ENCODE data around the gene DGKI.

Gene DGKI

DNA sequence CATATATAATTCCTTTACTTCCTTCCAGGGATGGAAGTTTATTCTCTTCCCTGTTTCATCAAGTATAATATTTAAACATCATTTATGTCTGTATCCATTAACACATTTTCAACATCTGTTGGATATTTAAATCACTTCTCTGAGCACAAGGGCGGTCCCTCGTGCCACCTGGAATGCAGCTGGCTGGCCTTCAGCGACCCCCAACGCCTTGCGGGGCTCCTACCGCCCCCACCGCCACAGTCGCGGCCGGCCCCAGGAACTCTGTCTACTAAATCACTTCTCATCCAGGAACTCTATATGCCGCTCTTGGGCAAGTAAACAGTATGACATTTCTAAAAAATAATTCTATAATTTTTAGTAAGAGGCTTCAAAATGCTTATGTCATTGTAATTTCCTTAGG, 282.1 kb downstream of the DGKI start:
- H4K20me1 ChIP-seq (ENCODE audit: insufficient read depth), result no peaks in the 10 kb centered on the region
- H3K4me3 ChIP-seq (IDR thresholded peaks at IDR 0.05; ENCODE audit: insufficient read depth, low read depth, low read length), result no peak overlapping the region
- H3K27ac ChIP-seq, result no peak overlapping the region
- TF ChIP-seq, protein P1, sequence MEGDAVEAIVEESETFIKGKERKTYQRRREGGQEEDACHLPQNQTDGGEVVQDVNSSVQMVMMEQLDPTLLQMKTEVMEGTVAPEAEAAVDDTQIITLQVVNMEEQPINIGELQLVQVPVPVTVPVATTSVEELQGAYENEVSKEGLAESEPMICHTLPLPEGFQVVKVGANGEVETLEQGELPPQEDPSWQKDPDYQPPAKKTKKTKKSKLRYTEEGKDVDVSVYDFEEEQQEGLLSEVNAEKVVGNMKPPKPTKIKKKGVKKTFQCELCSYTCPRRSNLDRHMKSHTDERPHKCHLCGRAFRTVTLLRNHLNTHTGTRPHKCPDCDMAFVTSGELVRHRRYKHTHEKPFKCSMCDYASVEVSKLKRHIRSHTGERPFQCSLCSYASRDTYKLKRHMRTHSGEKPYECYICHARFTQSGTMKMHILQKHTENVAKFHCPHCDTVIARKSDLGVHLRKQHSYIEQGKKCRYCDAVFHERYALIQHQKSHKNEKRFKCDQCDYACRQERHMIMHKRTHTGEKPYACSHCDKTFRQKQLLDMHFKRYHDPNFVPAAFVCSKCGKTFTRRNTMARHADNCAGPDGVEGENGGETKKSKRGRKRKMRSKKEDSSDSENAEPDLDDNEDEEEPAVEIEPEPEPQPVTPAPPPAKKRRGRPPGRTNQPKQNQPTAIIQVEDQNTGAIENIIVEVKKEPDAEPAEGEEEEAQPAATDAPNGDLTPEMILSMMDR (conservative IDR thresholded peaks at IDR 0.05; ENCODE audit: low read depth, low read length), result no peak
- no peak overlapping the region for H3K9ac ChIP-seq
- H3K4me2 ChIP-seq, result no peak overlapping the region
- no peaks in the 10 kb centered on the region for H3K27me3 ChIP-seq (ENCODE audit: insufficient read depth, low read depth)
- no peak overlapping the region for H2AFZ ChIP-seq (ENCODE audit: low read depth)
- H3K36me3 ChIP-seq (ENCODE audit: insufficient read depth), result no peaks in the 10 kb centered on the region
- no peaks in the 10 kb centered on the region for H3K4me1 ChIP-seq (ENCODE audit: low read depth, poor library complexity, severe bottlenecking)
- H3K79me2 ChIP-seq (ENCODE audit: insufficient read depth, low read depth), result no peaks in the 10 kb centered on the region

- Histone ChIP-seq H3K27me3 (ENCODE audit: insufficient read depth, low read depth) (no peaks in the 10 kb centered on the region), H3K4me1 (ENCODE audit: low read depth, poor library complexity, severe bottlenecking) (no peaks in the 10 kb centered on the region), H3K27ac (no peak overlapping the region), H3K36me3 (ENCODE audit: insufficient read depth) (no peaks in the 10 kb centered on the region), H3K79me2 (ENCODE audit: insufficient read depth, low read depth) (no peaks in the 10 kb centered on the region), H3K4me2 (no peak overlapping the region), H3K4me3 (IDR thresholded peaks at IDR 0.05; ENCODE audit: insufficient read depth, low read depth, low read length) (no peak overlapping the region), H4K20me1 (ENCODE audit: insufficient read depth) (no peaks in the 10 kb centered on the region), H2AFZ (ENCODE audit: low read depth) (no peak overlapping the region), H3K9ac (no peak overlapping the region)
- TF ChIP-seq, protein P1 (conservative IDR thresholded peaks at IDR 0.05; ENCODE audit: low read depth, low read length), result no peak
These were observed 282.8 kb downstream of the DGKI start for GRCh38 chr7:137563981-137564380.

GRCh38 chr7:137547485-137547884, 299.3 kb downstream of the DGKI start:
- Histone ChIP-seq H3K36me3 (ENCODE audit: insufficient read depth) (no peaks in the 10 kb centered on the region), H3K27me3 (ENCODE audit: insufficient read depth, low read depth) (no peaks in the 10 kb centered on the region), H2AFZ (ENCODE audit: low read depth) (no peak overlapping the region), H3K4me2 (no peak overlapping the region), H3K27ac (no peak overlapping the region), H3K4me1 (ENCODE audit: low read depth, poor library complexity, severe bottlenecking) (no peaks in the 10 kb centered on the region), H3K9ac (no peak overlapping the region), H4K20me1 (ENCODE audit: insufficient read depth) (no peaks in the 10 kb centered on the region), H3K79me2 (ENCODE audit: insufficient read depth, low read depth) (no peaks in the 10 kb centered on the region), H3K4me3 (IDR thresholded peaks at IDR 0.05; ENCODE audit: insufficient read depth, low read depth, low read length) (no peak overlapping the region)
- TF ChIP-seq, protein P1 (conservative IDR thresholded peaks at IDR 0.05; ENCODE audit: low read depth, low read length), result no peak

GRCh38 chr7:137546671-137547070, 300.1 kb downstream of the DGKI start:
- Histone ChIP-seq H3K4me3 (IDR thresholded peaks at IDR 0.05; ENCODE audit: insufficient read depth, low read depth, low read length) (no peak overlapping the region), H4K20me1 (ENCODE audit: insufficient read depth) (no peaks in the 10 kb centered on the region), H3K27ac (no peak overlapping the region), H3K9ac (no peak overlapping the region), H3K4me2 (no peak overlapping the region), H3K4me1 (ENCODE audit: low read depth, poor library complexity, severe bottlenecking) (no peaks in the 10 kb centered on the region), H3K27me3 (ENCODE audit: insufficient read depth, low read depth) (no peaks in the 10 kb centered on the region), H3K36me3 (ENCODE audit: insufficient read depth) (no peaks in the 10 kb centered on the region), H2AFZ (ENCODE audit: low read depth) (no peak overlapping the region), H3K79me2 (ENCODE audit: insufficient read depth, low read depth) (no peaks in the 10 kb centered on the region)
- TF ChIP-seq, protein P1 (conservative IDR thresholded peaks at IDR 0.05; ENCODE audit: low read depth, low read length), result no peak

All from KMS-11 (cell line).